ENCODE results near the gene KCND2. TPM values are rescaled to one million over a fixed set of nuclear protein-coding genes. Genes with fewer than 3 reads are reported as not detected.

Gene KCND2
- total RNA-seq, 1 donor from 2014 or later = 0.61 TPM

GRCh38 chr7:120311028-120311788, 38.2 kb downstream of the KCND2 start:
- H3K27ac ChIP-seq = no peak overlapping the region
- no peaks in the 10 kb centered on the region for H3K36me3 ChIP-seq
- intact Hi-C loops (cut with DNase I) = no loop called here
- no peaks in the 10 kb centered on the region for H3K27me3 ChIP-seq
- ATAC-seq (no peak), DNase-seq (no peak)
- no peak overlapping the region for H3K4me3 ChIP-seq
- H3K9me3 ChIP-seq = no peaks in the 10 kb centered on the region
- H3K4me1 ChIP-seq = no peaks in the 10 kb centered on the region
- no peak for TF ChIP-seq CTCF (IDR thresholded peaks at IDR 0.05)

- H3K9me3 ChIP-seq = no peaks in the 10 kb centered on the region
- no peak for DNase-seq
- no peaks in the 10 kb centered on the region for H3K36me3 ChIP-seq
- no peak for ATAC-seq
- TF ChIP-seq CTCF (IDR thresholded peaks at IDR 0.05) = no peak
- no peak overlapping the region for H3K27ac ChIP-seq
- no peaks in the 10 kb centered on the region for H3K4me1 ChIP-seq
- intact Hi-C loops (cut with DNase I) = no loop called here
- no peaks in the 10 kb centered on the region for H3K27me3 ChIP-seq
- H3K4me3 ChIP-seq = no peak overlapping the region
Observed at GRCh38 chr7:120320218-120320961, 47.4 kb downstream of the KCND2 start.

GRCh38 chr7:120327054-120327453, 54.1 kb downstream of the KCND2 start:
- Histone ChIP-seq H3K4me3 (no peak overlapping the region), H3K36me3 (no peaks in the 10 kb centered on the region), H3K4me1 (no peaks in the 10 kb centered on the region), H3K9me3 (no peaks in the 10 kb centered on the region), H3K27ac (no peak overlapping the region), H3K27me3 (no peaks in the 10 kb centered on the region)
- ATAC-seq (no peak), DNase-seq (no peak)
- no peak for TF ChIP-seq CTCF (IDR thresholded peaks at IDR 0.05)
- intact Hi-C loops (cut with DNase I) = no loop called here

- intact Hi-C loops (cut with DNase I) = no loop called here
- TF ChIP-seq CTCF (IDR thresholded peaks at IDR 0.05) = no peak
- no peaks in the 10 kb centered on the region for H3K9me3 ChIP-seq
- no peak for ATAC-seq
- no peaks in the 10 kb centered on the region for H3K27me3 ChIP-seq
- H3K36me3 ChIP-seq = no peaks in the 10 kb centered on the region
- H3K4me3 ChIP-seq = no peak overlapping the region
- no peak overlapping the region for H3K27ac ChIP-seq
- no peaks in the 10 kb centered on the region for H3K4me1 ChIP-seq
- DNase-seq = no peak
Observed at GRCh38 chr7:120332433-120332832, 59.5 kb downstream of the KCND2 start.

- DNase-seq (no peak), ATAC-seq (no peak)
- H3K4me3 ChIP-seq = no peak overlapping the region
- H3K9me3 ChIP-seq = no peaks in the 10 kb centered on the region
- intact Hi-C loops (cut with DNase I) = no loop called here
- H3K27ac ChIP-seq = no peak overlapping the region
- no peak for TF ChIP-seq CTCF (IDR thresholded peaks at IDR 0.05)
- no peaks in the 10 kb centered on the region for H3K4me1 ChIP-seq
- no peaks in the 10 kb centered on the region for H3K27me3 ChIP-seq
- H3K36me3 ChIP-seq = no peaks in the 10 kb centered on the region
Observed at GRCh38 chr7:120334475-120334874, 61.5 kb downstream of the KCND2 start.
